Pancreas (tissue), 10 donors: ENCODE results near the gene OR7G3. TPM values are rescaled to one million over a fixed set of nuclear protein-coding genes. Genes with fewer than 3 reads are reported as not detected.
A peak's percentile ranks its signal among the peaks of the same experiment; 100 is the strongest.

Experiments
- ATAC-seq, 4 donors: fragments of 200-7000 bp; cut with Tn5 transposase; one replicate each; pipeline versions ENCODE4 v1.8.0 to v1.9.1; 2020; ENCODE audit warnings: mild to moderate bottlenecking in 4 of 4, moderate library complexity in 4 of 4
- DNase-seq, 6 donors: peaks; one replicate each; pipeline ENCODE4 v3.0.0-alpha.2; 2020
- FAIRE-seq: peaks from 2 replicates; lab custom pipeline; 2012; peaks lifted over from hg19 to GRCh38; lab: Jason Lieb, UNC
- H3K27ac ChIP-seq, 4 donors: fragments of 200-600 bp; sonication (generic); 1 replicate in 3 of 4; 2 replicates in 1 of 4; pipeline versions ENCODE4 v1.5.0 to v1.8.0; 2020
- H3K27me3 ChIP-seq, 4 donors: fragments of 200-600 bp; one replicate each; pipeline ENCODE4 v1.8.0; 2021
- H3K36me3 ChIP-seq, 3 donors: fragments of 200-600 bp; sonication (generic) in 1 of 3; one replicate each; pipeline versions ENCODE4 v1.5.0 to v1.8.0; 2020 to 2021
- H3K4me1 ChIP-seq, 3 donors: fragments of 200-600 bp; one replicate each; pipeline ENCODE4 v1.8.0; 2021
- H3K4me3 ChIP-seq, 4 donors: fragments of 200-600 bp; sonication (generic) in 2 of 4; one replicate each; pipeline versions ENCODE4 v1.5.0 to v1.8.0; 2020 to 2021
- H3K9me3 ChIP-seq, 4 donors: fragments of 200-600 bp; one replicate each; pipeline ENCODE4 v1.8.0; 2021
- WGBS, 2 donors: extraction: QIAGEN DNeasy Blood & Tissue Kit; methylation state at CpG; one replicate each; pipeline ENCODE4 v1.1.7; 2013; 5-methylcytosine and 5-hydroxymethylcytosine counted together
- intact Hi-C, 3 donors: fragments of 100-400 bp; cut with DNase I; formaldehyde crosslinking; loops; one replicate each; pipeline versions ENCODE4 v1.11.1 to v1.14.2; 2022
- polyA plus RNA-seq, 2 donors: library from polyadenylated mRNA; stranded (reverse); fragments of 200-250 nt; gene quantifications; one replicate each; pipeline ENCODE4 v1.2.3, GENCODE V29; 2013
- total RNA-seq, 6 donors: library from RNA; stranded (reverse); fragmentation: NEBNext Ultra II Directional in 4 of 6; extraction: Animal tissue kit (Norgen Biotek cat#: 25700) in 4 of 6; gene quantifications; one replicate each; pipeline versions ENCODE4 v1.2.1 to v1.2.4, GENCODE V29; 2021 to 2023
- TF ChIP-seq, protein P1 (sequence below), 4 donors: fragments of 200-600 bp; sonication (generic) in 3 of 4; IDR thresholded peaks; one replicate each; pipeline versions ENCODE4 v1.5.0 to v1.8.0; 2021; ENCODE audit warnings: antibody characterized with exemption in 4 of 4
- donor health status: healthy with polysubstance abuse.
- donor health status: DM: no; HTN: no; CAD: no; lungs with moderate emphysema.
- donor health status: DM: no; HTN: no; CAD: no.
- donor health status: control.
- donor health status: control.
- donor health status: Bipolar disorder and iron deficiency.
- donor health status: DM: yes; HTN: yes; CAD: no.
- donor health status: DM: no; HTN: no; CAD: no.
- donor health status: DM: no; HTN: no; CAD: no.
- donor health status: DM: yes; HTN: yes; CAD: no.

The OR7G3 gene
- total and polyA plus RNA-seq, 8 donors, result not detected

DNA sequence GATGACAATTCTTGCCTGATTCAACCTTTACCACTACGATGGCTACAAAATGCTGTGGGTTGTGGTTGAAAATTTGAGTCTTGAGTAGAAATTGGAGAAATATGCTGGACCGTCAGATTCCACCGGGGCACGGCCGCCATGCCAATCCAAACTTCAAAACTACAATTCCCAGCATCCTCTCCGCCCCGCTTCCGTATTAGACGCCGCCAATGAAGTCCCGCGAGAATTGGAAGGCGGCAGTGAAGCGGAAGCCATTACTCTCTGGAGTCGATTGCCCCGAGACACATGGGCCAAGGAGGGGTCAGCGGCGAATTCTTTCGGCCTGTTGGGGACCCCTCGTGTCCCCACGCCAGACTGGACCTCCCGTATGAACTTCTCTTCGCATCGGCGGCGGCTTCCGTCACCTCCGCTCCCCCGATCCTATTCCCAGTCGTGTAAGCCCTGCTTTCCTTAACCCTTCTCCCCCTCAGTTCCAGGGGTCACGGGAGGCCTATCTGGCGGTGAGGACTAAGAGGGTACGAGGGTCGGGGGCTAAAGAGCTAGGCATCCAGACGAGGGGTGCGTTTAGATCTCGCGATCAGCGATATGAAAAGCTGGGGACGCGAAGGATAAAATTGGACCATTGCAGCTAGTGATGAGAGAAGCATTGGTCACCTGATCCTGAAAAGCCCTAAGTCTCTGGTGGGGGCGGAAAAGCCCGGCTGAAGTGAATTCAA is 13.6 kb upstream of the OR7G3 start, which contains the start of gene ZNF317:
TSS of gene ZNF317 (plus strand) at position 239 of the 716 bp plus-strand sequence. CDS start 15,620 bp downstream, outside the sequence.
- FAIRE-seq (peak; percentile 32), DNase-seq (peak; percentile 87 to 94 (median 90)), ATAC-seq (peak; percentile 97 to 99 (median 98))
- Histone ChIP-seq H3K27me3 (no peaks in the 10 kb centered on the region), H3K9me3 (peaks cover 0 to 7% (median 0%) of the 10 kb centered on the region in 4 donors), H3K36me3 (no peaks in the 10 kb centered on the region), H3K4me3 (peak within 1 kb of the TSS; percentile 52 to 86 (median 80)), H3K4me1 (peaks cover 6 to 14% (median 9%) of the 10 kb centered on the region in 3 donors), H3K27ac (peak within 1 kb of the TSS; percentile 50 to 78 (median 68))
- WGBS, 2 donors, result 0% methylated on average over 43 of the region's 43 CpGs
- TF ChIP-seq, protein P1, sequence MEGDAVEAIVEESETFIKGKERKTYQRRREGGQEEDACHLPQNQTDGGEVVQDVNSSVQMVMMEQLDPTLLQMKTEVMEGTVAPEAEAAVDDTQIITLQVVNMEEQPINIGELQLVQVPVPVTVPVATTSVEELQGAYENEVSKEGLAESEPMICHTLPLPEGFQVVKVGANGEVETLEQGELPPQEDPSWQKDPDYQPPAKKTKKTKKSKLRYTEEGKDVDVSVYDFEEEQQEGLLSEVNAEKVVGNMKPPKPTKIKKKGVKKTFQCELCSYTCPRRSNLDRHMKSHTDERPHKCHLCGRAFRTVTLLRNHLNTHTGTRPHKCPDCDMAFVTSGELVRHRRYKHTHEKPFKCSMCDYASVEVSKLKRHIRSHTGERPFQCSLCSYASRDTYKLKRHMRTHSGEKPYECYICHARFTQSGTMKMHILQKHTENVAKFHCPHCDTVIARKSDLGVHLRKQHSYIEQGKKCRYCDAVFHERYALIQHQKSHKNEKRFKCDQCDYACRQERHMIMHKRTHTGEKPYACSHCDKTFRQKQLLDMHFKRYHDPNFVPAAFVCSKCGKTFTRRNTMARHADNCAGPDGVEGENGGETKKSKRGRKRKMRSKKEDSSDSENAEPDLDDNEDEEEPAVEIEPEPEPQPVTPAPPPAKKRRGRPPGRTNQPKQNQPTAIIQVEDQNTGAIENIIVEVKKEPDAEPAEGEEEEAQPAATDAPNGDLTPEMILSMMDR (IDR thresholded peaks at IDR 0.05), result no peak
- intact Hi-C loops, result no loop called here

DNA sequence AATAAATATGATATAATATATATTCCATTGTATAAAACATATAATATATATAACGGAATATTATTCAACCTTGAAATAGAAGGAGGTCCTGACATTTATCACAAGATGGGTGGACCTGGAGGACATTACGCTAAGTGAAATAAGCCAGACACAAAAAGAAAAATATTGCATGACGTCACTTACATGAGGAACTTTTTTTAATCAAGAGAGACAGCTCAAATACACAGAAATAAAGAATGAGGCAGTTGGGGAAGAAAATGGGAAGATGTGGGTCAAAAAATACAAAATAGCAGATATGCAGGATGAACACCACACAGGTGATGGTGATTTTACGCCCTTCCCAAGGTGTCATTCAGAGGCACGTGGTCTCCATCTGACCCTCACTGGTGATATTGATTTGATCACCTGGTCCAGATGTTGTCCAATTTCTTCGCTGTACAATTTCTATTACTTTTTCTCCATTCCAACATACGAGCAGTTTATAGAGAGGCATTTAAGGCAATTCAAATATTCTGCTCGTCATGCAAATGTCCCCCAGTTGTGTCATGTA is 12.9 kb upstream of the OR7G3 start:
- ATAC-seq, result peak; percentile 2 to 13 (median 8)
- Histone ChIP-seq H3K4me3 (peak overlapping the region; percentile 52 to 86 (median 80)), H3K27me3 (no peaks in the 10 kb centered on the region), H3K4me1 (peaks cover 6 to 14% (median 9%) of the 10 kb centered on the region in 3 donors), H3K27ac (peak overlapping the region in 2 of 4 donors; percentile 77 to 78), H3K36me3 (no peaks in the 10 kb centered on the region), H3K9me3 (peaks cover 0 to under 1% (median 0%) of the 10 kb centered on the region in 4 donors)
- TF ChIP-seq, protein P1 (IDR thresholded peaks at IDR 0.05), result no peak
- intact Hi-C loops, result no loop called here
- peak; percentile 68 for FAIRE-seq
- no peak for DNase-seq
- 25 to 29% methylated on average over 8 of the region's 8 CpGs for WGBS, 2 donors

DNA sequence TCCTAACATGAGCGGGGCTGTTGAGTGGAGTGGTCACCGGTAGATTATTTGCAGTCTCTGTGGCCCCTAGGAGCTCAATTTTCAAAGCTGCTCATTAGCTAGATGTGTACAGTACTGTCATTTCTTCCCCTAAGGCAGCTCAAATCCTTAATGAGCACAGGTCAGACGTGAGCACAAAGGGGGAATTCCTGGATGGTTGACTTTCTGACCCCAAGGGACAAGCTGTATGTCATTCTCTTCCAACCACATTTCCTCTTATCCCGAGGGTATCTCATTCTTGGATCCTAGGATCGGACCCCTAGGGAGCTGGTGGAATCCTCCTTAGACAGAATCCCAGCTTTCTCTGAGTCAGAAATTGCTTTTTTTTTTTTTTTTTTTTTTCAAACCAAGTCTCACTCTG is 5.7 kb upstream of the OR7G3 start:
- Histone ChIP-seq H3K4me3 (no peak overlapping the region), H3K4me1 (no peaks in the 10 kb centered on the region), H3K27ac (no peak overlapping the region), H3K27me3 (no peaks in the 10 kb centered on the region), H3K9me3 (no peaks in the 10 kb centered on the region), H3K36me3 (no peaks in the 10 kb centered on the region)
- DNase-seq, result no peak
- FAIRE-seq, result no peak
- intact Hi-C loops, result no loop called here
- TF ChIP-seq, protein P1 (IDR thresholded peaks at IDR 0.05), result no peak
- ATAC-seq, result no peak
- 44 to 56% methylated on average over 5 of the region's 5 CpGs for WGBS, 2 donors

DNA sequence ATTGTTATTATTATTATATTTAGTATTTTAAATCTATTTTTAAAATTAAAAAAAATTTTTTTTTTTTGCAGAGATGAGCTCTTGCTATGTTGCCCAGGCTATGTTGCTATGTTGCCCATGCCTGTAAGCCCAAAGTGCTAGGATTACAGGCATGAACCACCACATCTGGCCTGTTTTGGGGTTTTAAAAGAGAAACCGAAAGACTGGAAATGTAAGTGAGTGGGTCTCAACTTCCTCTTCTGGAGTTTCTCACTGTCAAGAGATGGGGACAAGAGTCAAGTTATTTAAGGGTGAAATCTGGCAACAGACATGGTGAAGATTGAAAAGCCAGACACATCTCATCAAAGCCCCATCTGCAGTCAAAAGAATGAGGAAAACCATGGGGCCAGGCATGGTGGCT is 4.2 kb upstream of the OR7G3 start:
- FAIRE-seq, result no peak
- DNase-seq, result no peak
- TF ChIP-seq, protein P1 (IDR thresholded peaks at IDR 0.05), result no peak
- H3K36me3 ChIP-seq, result no peaks in the 10 kb centered on the region
- ATAC-seq, result no peak
- 55 to 61% methylated on average over 1 of the region's 1 CpG for WGBS, 2 donors
- no peak overlapping the region for H3K4me3 ChIP-seq
- no peaks in the 10 kb centered on the region for H3K27me3 ChIP-seq
- no peaks in the 10 kb centered on the region for H3K9me3 ChIP-seq
- intact Hi-C loops, result no loop called here
- no peaks in the 10 kb centered on the region for H3K4me1 ChIP-seq
- no peak overlapping the region for H3K27ac ChIP-seq
